Activated T-cell treated with anti-CD3 and anti-CD28 coated beads, Interleukin-2, amount 50 U/mL, for 24 hours (primary cell): ENCODE results near the gene PEX14.

Source experiments
- DNase-seq: peaks from one replicate; pipeline ENCODE4 v3.0.0-alpha.2; 2020
- H3K27ac Mint-ChIP-seq: 2 replicates; pipeline ENCODE4 v1.8.0; 2020; ENCODE audit warnings: mild to moderate bottlenecking, mixed read lengths
- H3K27me3 Mint-ChIP-seq: 2 replicates; pipeline ENCODE4 v1.8.0; 2020; ENCODE audit warnings: mixed read lengths
- H3K36me3 Mint-ChIP-seq: 2 replicates; pipeline ENCODE4 v1.8.0; 2020; ENCODE audit warnings: low read depth, mixed read lengths
- H3K4me1 Mint-ChIP-seq: 2 replicates; pipeline ENCODE4 v1.8.0; 2020; ENCODE audit warnings: low read depth, mixed read lengths
- H3K4me3 Mint-ChIP-seq: 2 replicates; pipeline ENCODE4 v1.8.0; 2020; ENCODE audit warnings: mild to moderate bottlenecking, moderate library complexity, mixed read lengths
- H3K9me3 Mint-ChIP-seq: 2 replicates; pipeline ENCODE4 v1.8.0; 2020; ENCODE audit warnings: mixed read lengths

The PEX14 gene

DNA sequence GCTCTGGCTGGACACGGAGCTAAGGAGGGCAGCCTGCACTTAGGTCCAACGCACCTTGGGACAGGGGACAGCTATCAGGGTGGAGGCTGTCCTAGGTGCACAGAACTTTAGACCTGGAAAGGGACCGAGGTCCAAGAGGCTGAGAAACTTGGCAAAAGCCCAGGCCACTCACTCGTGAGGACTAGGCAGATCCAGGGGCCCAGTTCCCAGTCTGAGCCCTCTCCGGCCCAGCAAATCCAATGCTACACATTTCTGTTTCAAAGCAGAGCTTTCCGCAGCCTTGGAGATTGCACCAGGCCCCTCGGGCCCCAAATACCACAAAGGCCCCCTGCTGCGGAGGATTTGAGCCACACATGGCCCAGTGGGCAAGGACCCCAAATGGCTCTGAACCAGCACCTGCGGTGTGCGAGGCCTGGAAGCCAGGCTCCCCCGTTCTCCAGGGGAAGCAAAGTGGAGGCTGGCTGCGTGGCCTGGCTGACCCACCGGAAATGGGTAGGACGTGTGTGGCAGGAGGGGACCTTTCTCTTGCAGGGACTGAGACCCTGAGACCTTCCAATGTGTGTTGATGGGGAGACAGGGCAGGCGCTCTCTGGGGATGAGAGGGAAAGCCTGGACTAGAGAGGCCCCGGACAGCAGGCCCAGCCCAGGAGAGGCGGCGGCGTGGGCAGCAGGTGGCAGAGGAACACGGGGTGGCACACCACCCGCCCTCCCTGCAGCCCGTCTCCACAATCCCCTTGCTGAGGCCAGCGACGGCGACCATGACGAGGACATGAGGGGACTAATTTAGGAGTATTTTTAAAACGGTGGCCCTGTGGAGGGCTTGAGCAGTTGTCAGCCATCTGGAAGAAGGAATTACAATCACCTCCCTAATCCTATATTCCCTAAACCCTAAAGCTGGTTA is 203.0 kb downstream of the PEX14 start:
- Mint-ChIP-seq H3K9me3 (no peaks in the 10 kb centered on the region), H3K4me3 (no peak overlapping the region), H3K4me1 (no peaks in the 10 kb centered on the region), H3K27ac (no peak overlapping the region), H3K36me3 (no peaks in the 10 kb centered on the region), H3K27me3 (no peaks in the 10 kb centered on the region)
- DNase-seq: no peak

DNA sequence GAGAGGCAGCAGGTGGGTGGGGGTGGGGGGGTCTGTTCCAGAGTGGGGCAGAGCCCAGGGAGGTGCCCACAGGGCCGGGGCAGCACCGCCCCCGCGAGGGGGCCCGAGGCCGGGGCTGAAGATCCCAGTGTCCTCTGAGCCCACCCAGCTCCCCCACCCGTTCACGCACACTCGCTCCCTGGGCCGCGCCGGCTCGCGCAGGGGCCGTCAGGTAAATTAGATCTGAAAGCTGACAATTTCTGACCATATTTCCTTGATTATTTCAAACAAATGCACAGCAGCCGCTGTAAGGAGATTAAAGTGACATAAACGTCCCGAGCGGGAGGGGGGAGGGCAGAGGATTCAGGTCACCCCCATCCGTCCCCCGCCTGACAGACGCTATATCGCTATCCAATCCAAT is 203.7 kb downstream of the PEX14 start:
- Mint-ChIP-seq H3K4me3 (no peak overlapping the region), H3K27ac (no peak overlapping the region)

DNA sequence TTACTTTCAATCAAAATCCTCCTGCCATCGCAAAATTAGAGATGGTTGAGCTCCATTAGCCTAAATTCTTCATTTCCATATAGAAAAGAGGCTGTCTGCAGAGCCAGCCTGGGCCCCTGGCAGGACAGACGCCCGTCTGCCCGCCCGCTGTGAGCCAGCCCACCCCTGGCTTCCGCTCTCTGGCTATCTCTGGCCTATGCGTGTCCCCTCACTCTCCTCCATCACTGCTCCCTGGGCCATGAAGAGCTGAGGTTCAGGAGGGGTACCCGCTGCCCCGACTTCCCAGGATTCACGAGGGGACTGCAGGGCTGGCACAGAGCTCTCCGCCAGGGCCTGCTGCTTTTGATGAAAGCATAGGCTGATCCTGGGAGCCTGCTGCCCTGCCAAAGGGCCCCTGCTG is 204.1 kb downstream of the PEX14 start:
- Mint-ChIP-seq H3K9me3 (no peaks in the 10 kb centered on the region), H3K27me3 (no peaks in the 10 kb centered on the region), H3K27ac (no peak overlapping the region), H3K4me1 (no peaks in the 10 kb centered on the region), H3K36me3 (no peaks in the 10 kb centered on the region), H3K4me3 (no peak overlapping the region)
- no peak for DNase-seq

More for the DNA sequence above, 203.7 kb downstream of the PEX14 start:
- Mint-ChIP-seq H3K4me1 (no peaks in the 10 kb centered on the region), H3K27me3 (no peaks in the 10 kb centered on the region), H3K9me3 (no peaks in the 10 kb centered on the region), H3K36me3 (no peaks in the 10 kb centered on the region)
- DNase-seq: no peak

DNA sequence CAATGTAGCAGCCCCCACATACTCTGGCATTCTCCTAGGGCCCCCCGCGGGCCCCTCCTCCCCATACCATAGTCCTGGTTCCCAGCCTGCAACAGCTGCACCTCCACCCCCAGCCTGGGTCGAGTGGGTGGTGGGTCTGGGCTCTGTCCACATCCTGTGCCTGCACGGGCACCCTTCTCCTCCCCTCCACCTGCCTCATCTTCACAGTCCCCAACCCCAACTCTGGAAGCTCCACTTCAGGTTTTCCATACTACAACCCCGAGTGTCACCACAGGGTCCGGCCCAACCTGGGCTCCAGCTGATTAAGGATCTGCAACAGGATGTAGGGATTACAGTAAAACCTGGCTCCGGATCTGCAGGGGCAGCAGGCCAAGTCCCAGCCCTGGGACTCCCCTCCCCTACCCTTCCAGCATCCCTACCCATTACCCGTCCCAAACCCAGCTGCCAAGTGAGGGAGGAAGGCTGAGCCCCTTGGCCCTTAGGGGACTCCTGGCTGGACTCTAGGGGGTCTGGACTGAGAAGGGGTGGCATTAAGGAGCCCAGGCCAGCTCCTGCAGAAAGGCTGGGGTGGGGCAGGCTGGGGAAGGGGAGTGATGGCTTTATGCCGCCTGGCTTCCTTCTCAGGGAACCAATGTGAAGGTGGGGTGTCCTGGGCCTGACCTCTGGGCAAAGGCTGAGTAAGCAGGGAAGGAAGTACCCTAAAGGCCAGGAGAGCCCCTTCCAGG is 204.9 kb downstream of the PEX14 start:
- Mint-ChIP-seq H3K27me3 (no peaks in the 10 kb centered on the region), H3K27ac (no peak overlapping the region), H3K4me1 (no peaks in the 10 kb centered on the region), H3K9me3 (no peaks in the 10 kb centered on the region), H3K36me3 (no peaks in the 10 kb centered on the region), H3K4me3 (no peak overlapping the region)
- no peak for DNase-seq
